Adrenal gland (tissue), 12 donors: Measurements from ENCODE around the gene CLEC16A. TPM values are rescaled to one million over a fixed set of nuclear protein-coding genes. Genes with fewer than 3 reads are reported as not detected.

Experiments used
- DNase-seq, 7 donors: peaks; one replicate each; pipeline ENCODE4 v3.0.0-alpha.2; 2019 to 2020
- H3K27ac ChIP-seq, 5 donors: fragments of 200-600 bp; sonication (generic) in 4 of 5; 1 replicate in 3 of 5; 2 replicates in 2 of 5; pipeline versions ENCODE4 v1.5.1 to v1.8.0; 2016 to 2020; ENCODE audit warnings: mild to moderate bottlenecking in 1 of 5
- H3K27me3 ChIP-seq: fragments of 200-600 bp; 2 replicates; pipeline ENCODE4 v1.8.0; 2021
- H3K36me3 ChIP-seq, 2 donors: fragments of 200-600 bp; replicated peaks in 1 of 2; 1 replicate in 1 of 2; 2 replicates in 1 of 2; pipeline versions ENCODE4 v1.5.1 to v1.8.0; 2018 to 2022
- H3K4me1 ChIP-seq, 2 donors: fragments of 200-600 bp; replicated peaks in 1 of 2; 1 replicate in 1 of 2; 2 replicates in 1 of 2; pipeline versions ENCODE4 v1.5.1 to v1.8.0; 2018 to 2021
- H3K4me3 ChIP-seq, 4 donors: fragments of 200-600 bp; sonication (generic) in 3 of 4; one replicate each; pipeline ENCODE4 v1.5.1; 2016 to 2018
- H3K9me3 ChIP-seq, 3 donors: fragments of 200-600 bp; sonication (generic) in 1 of 3; replicated peaks in 1 of 3; 1 replicate in 2 of 3; 2 replicates in 1 of 3; pipeline versions ENCODE4 v1.5.1 to v1.8.0; 2016 to 2021
- CTCF ChIP-seq, 6 experiments: fragments of 450-650 bp in 4 of 6; fragments of 200-600 bp in 2 of 6; sonication (generic) in 1 of 6; IDR thresholded peaks; 1 replicate in 5 of 6; 2 replicates in 1 of 6; pipeline versions ENCODE4 v1.5.1 to v1.8.0; 2016 to 2021; ENCODE audit warnings: antibody characterized with exemption in 6 of 6, mild to moderate bottlenecking in 2 of 6, moderate library complexity in 1 of 6
- POLR2A ChIP-seq, 2 donors: fragments of 450-650 bp; IDR thresholded peaks; one replicate each; pipeline ENCODE4 v1.6.1; 2017; ENCODE audit warnings: antibody characterized with exemption in 2 of 2, mild to moderate bottlenecking in 2 of 2, moderate library complexity in 1 of 2
- WGBS, 4 donors: extraction: QIAGEN DNeasy Blood & Tissue Kit in 2 of 4; methylation state at CpG; one replicate each; pipeline versions ENCODE4 v1.1.5 to v1.1.7; 2013 to 2017; 5-methylcytosine and 5-hydroxymethylcytosine counted together
- intact Hi-C, 2 donors: fragments of 100-400 bp; cut with DNase I; formaldehyde crosslinking; loops; one replicate each; pipeline versions ENCODE4 v1.14.1 to v1.15.0; 2022 to 2023
- polyA plus RNA-seq, 3 donors: library from polyadenylated mRNA; stranded (reverse); fragments of 200-250 nt in 2 of 3; fragments of 350-450 nt in 1 of 3; fragmentation: Illumina TruSeq in 1 of 3; extraction: RNeasy Lipid Tissue Mini Kit (QIAGEN cat#74804) in 1 of 3; gene quantifications; one replicate each; pipeline ENCODE4 v1.2.3, GENCODE V29; 2013 to 2014
- total RNA-seq, 9 donors: library from RNA; depleted of rRNA in 4 of 9; stranded (reverse); fragments of >200 nt in 4 of 9; fragments of 120-200 nt in 1 of 9; fragmentation: NEBNext Ultra II Directional in 1 of 9; extraction: Animal tissue kit (Norgen Biotek cat#: 25700) in 1 of 9; gene quantifications; one replicate each; pipeline versions ENCODE4 v1.1.0 to v1.2.4, GENCODE V29; 2013 to 2023
- donor health status: healthy with polysubstance abuse.
- donor health status: Bipolar disorder and iron deficiency.
- donor health status: DM: yes; HTN: yes; CAD: no.
- donor health status: DM: no; HTN: no; CAD: no.
- donor health status: DM: no; HTN: no; CAD: no.
- donor health status: DM: yes; HTN: yes; CAD: no.

CLEC16A gene
- total and polyA plus RNA-seq, 12 donors = 14.0 to 37.2 (median 27.6) TPM

DNA sequence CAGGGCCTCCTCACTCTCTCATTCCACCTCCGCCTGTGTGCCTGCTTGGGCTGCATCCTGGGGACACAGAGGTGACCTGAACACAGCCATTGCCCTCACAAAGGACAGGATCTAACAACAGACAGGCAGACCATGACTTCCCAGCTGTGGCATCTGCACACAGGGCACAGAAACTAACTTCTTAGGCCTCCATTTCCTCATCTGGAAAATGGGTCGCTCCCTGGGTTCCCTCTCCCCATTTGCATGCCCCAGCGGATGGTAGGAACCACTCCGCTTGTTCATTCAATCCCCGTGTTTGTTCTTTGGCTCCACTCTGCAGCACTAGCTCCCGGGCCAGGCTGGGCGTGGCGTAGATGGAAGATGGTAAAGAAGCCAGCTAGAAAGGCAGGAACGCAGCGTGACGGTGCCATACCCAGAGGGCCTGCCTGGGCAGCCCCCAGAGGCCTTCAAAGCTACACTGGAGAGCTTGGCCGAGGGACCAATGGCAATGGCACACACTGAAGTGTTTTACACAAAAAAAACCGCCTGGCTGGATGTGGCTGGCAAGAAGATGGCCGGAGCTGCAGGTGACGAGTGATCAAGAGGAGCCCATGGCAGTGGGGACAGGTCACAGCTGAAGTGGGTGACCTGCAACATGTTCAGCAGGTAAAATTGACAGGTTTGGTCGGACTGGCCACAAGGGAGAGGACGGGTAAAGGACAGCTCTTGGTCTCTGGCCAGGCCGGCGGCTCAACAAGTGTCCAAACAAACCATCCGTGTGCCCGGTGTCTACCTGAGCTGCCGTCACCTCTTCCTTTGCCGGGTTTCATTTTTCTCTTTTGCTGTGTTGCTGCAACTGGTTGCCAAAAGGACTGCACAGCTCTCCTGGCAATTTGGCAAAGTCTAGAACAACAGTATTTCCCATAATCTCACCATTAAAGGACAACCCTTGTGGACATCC is 244.7 kb downstream of the CLEC16A start:
- 93 to 96% (median 94%) methylated on average over 23 of the region's 23 CpGs for WGBS, 4 donors

DNA sequence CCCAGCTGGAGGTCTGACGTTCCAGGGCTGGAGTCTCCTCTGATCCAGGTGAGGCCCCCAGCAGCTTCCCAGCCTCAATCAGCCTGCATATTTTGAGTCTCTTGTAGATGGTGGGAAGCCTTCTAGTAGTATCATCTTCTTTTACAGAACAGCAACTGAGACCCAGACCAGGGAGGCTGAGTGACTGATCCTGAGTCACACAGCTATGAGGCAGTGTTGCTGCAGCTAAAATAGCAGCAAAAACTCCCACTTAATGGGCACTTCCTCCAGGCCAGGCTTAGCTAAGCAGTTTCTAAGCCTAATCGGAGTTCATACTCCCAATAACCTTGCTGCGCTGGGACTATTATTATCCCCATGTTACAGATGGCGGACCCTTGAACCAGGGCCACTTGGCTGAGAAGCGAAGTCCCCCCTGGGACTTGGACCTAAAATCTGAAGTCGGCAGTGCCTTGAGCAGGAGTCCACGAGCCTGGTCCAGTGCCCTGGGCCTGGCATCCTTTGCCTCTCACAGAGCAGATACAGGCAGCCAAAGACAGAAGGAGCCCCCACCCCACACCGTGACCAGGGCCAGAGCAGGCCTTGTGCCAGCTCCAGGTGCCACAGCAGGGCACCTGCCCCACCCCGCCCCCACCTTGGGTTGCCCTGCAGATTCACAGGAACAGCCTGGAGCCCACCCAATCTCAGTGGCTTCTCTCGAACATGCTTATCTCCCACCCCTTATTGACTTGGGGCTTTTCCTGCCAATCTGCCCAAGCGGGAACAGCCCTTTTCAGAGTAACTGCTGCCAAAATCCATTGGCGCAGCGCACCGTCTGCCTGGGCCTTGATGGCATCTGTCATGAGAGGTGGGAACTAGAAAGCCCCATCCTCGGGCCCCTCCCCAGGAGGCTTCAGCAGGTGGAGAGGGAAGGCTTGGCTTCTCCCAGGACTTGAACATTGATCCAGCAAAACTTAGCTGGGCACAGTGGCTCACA is 246.5 kb downstream of the CLEC16A start:
- H3K27ac ChIP-seq = no peak overlapping the region
- no peak overlapping the region for H3K4me3 ChIP-seq
- 79 to 91% (median 89%) methylated on average over 7 to 15 of the region's 15 CpGs for WGBS, 4 donors
- no peak for TF ChIP-seq POLR2A (IDR thresholded peaks at IDR 0.05)
- TF ChIP-seq CTCF (IDR thresholded peaks at IDR 0.05) = no peak
- H3K27me3 ChIP-seq = no peaks in the 10 kb centered on the region
- intact Hi-C loops = no loop called here
- DNase-seq = no peak
- H3K36me3 ChIP-seq = no peaks in the 10 kb centered on the region
- no peaks in the 10 kb centered on the region for H3K4me1 ChIP-seq
- no peaks in the 10 kb centered on the region for H3K9me3 ChIP-seq

More for the DNA sequence above, 244.7 kb downstream of the CLEC16A start:
- no peak for DNase-seq
- Histone ChIP-seq H3K4me1 (no peaks in the 10 kb centered on the region), H3K9me3 (no peaks in the 10 kb centered on the region), H3K36me3 (no peaks in the 10 kb centered on the region), H3K27ac (no peak overlapping the region), H3K27me3 (no peaks in the 10 kb centered on the region), H3K4me3 (no peak overlapping the region)
- no peak for TF ChIP-seq CTCF (IDR thresholded peaks at IDR 0.05)
- no peak for TF ChIP-seq POLR2A (IDR thresholded peaks at IDR 0.05)
- intact Hi-C loops = no loop called here

DNA sequence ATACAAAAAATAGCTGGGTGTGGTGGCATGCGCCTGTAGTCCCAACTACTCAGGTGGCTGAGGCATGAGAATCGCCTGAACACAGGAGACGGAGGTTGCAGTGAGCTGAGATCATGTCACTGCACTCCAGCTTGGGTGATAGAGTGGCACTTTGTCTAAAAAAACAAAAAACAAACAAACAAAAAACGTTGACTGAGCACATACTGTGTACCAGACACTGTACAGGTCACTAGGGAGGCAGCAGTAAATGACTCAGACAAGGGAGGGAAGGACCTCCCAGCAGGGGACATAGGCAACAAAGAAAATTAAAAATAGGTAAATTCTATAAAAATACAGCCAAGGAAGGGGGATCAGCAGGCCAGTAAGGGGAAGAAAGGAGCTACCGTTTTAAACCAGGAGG is 247.3 kb downstream of the CLEC16A start:
- Histone ChIP-seq H3K9me3 (no peaks in the 10 kb centered on the region), H3K4me1 (no peaks in the 10 kb centered on the region), H3K27ac (no peak overlapping the region), H3K36me3 (no peaks in the 10 kb centered on the region), H3K4me3 (no peak overlapping the region), H3K27me3 (no peaks in the 10 kb centered on the region)
- no peak for TF ChIP-seq POLR2A (IDR thresholded peaks at IDR 0.05)
- DNase-seq = no peak
- WGBS, 4 donors = 75 to 77% (median 77%) methylated on average over 5 of the region's 5 CpGs
- intact Hi-C loops = no loop called here

GRCh38 chr16:11193494-11193893 is 249.1 kb downstream of the CLEC16A start:
- Histone ChIP-seq H3K27ac (peak overlapping the region in 1 of 5 donors; percentile 23), H3K27me3 (no peaks in the 10 kb centered on the region), H3K9me3 (no peaks in the 10 kb centered on the region), H3K4me3 (no peak overlapping the region), H3K36me3 (no peaks in the 10 kb centered on the region), H3K4me1 (no peaks in the 10 kb centered on the region)
- intact Hi-C loops = no loop called here
- DNase-seq = no peak
- TF ChIP-seq POLR2A (IDR thresholded peaks at IDR 0.05) (no peak), CTCF (IDR thresholded peaks at IDR 0.05) (no peak)
